Amniotic stem cell (primary cell): Measurements from ENCODE around the gene GAK.

Experiments
- DNase-seq: peaks from one replicate; lab custom pipeline; 2025; lab: John Stamatoyannopoulos, UW

Gene GAK

DNA sequence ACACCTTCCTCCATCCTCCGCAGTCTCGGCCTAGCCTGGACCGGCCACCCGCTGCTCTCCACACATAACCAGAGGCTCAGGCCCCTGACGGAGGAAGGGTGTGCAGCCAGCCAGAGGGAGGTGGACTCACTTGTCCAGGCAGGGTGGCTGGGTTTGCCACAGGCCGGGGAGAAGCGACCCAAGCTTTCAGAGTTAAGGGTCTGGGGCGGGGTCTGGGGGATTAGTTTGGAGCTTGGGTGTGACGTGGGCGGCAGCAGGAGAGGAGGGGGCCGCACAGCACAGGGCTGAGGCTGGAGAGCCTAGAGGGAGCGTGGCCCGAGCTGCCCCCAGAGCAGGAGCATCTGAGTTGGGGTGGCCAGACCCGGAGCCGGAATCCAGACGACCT, 83.8 kb downstream of the GAK start:
- DNase-seq = no peak

DNA sequence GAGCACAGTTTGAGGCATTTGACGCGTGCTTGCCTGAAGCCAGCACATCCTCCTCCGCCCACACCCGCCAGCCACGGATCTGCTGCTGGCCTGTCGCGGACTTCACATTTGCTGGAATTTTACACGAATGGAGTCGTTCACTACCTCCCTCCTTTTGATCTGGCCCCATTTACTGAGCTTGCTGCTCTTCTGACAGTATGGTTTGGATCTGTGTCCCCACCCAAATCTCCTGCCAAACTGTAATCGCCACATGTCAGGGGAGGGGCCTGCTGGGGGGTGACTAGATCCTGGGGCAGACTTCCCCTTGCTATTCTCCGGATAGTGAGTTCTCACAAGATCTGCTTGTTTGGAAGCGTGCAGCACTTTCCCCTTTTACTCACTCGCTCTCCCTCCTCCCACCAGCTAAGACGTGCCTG, 86.3 kb downstream of the GAK start:
- no peak for DNase-seq

GRCh38 chr4:845233-845835, 86.8 kb downstream of the GAK start:
- no peak for DNase-seq

DNA sequence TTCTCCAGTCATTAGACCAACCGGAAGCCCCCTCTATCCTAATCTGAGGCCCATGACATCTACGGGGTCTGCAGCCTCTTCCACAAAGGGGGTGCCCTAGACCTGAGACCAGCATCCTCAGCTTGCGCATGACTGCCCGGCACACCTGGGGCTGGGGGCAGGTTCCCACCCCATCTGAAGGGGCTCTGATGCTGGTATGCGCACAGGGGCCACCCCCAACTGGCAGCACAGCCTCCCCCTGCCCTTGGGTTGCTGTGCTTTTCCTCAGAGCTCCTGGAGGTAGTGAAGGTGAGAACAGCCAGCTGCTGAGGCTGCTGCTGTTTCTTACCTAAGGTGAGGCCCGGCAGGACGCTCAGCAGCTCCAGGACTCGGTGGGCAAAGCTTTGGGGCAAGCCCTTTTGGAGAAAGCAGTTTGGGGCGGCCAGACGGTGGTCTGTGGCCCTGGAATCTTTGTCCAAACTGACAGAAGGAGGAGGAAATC, 87.3 kb downstream of the GAK start:
- no peak for DNase-seq

- DNase-seq = no peak
These were observed 92.3 kb downstream of the GAK start for GRCh38 chr4:839675-840443.

DNA sequence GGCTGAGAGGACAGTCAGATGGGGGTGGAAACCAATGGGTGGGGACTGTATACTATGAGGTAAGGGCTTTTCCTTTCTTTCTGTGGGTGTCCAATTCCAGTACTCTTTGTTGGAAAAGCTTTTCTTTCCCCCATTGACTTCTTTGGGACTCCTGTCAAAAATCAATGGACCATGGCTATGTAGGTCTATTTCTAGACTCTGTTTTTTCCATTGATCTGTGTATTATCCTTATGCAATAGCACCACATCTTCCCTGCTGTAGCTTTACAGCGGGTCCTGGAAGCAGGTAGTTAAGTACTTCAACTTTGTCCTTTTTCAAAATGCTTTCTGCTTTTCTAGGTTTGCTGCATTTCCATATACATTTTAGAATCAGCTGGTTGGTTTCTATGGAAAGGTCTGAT, 94.3 kb downstream of the GAK start:
- no peak for DNase-seq

GRCh38 chr4:836750-837301, 95.3 kb downstream of the GAK start:
- no peak for DNase-seq

DNA sequence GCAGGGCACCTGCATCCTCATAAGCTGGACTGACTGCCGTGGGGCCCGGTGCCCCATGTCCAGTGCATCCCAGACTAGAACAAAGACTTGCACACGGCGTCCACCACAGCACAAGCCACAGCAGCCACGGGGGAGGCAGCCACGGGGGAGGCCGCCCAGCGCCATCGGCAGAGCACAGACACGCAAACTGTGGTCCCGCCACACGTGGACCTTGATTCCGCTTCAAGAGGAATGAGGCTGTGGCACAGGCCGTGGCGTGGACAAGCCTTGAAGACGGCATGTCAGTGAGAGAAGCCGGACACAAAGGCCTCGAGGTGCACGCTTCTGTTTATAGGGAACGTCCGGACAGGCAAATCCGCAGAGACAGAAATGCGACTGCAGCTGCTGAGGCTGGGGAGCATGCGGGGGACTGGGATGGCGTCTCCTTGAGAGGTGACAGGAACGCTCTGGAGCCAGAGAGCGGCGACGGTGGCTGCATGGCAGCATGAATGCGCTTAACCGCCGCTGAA, 96.1 kb downstream of the GAK start:
- DNase-seq = no peak

- DNase-seq = no peak
These were observed 96.7 kb downstream of the GAK start for GRCh38 chr4:835148-836002.

DNA sequence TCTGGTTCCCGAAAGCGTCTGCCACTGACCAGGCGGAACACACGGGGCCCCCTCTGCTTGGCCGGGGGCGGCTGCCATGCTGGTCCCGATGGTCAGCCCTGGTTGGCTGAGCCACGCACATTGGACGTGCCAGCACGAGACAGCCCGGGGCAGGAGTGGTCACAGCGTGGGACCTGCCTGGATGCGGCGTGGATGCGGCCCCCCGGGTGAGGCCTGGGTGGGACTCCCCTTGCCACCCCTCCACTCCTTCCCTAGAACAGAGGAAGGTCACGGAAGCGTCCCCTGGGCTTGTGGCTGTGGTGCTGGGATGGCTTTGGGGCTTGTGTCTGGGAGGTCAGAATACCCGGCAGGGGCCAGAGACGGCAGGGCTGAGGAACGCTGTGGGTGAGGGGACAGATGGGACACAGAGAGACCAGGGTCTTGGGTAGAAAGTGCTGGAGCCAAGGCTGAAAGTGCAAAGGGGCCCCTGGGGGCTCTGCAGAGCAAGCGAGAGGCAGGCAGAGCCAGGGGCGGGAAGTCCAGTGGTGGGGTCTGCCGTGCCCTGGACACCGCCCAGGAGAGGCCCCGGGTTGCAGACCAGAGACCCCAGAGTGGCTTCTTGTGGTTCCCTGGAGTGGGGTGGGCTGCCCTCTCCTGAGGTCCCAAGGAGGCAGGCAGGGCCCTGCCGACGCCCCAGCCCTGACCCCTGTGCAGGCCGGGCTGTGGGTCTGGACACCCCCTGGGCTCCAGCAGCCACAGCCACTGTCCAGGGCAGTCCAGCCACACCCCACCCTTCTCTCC, 97.6 kb downstream of the GAK start:
- no peak for DNase-seq

DNA sequence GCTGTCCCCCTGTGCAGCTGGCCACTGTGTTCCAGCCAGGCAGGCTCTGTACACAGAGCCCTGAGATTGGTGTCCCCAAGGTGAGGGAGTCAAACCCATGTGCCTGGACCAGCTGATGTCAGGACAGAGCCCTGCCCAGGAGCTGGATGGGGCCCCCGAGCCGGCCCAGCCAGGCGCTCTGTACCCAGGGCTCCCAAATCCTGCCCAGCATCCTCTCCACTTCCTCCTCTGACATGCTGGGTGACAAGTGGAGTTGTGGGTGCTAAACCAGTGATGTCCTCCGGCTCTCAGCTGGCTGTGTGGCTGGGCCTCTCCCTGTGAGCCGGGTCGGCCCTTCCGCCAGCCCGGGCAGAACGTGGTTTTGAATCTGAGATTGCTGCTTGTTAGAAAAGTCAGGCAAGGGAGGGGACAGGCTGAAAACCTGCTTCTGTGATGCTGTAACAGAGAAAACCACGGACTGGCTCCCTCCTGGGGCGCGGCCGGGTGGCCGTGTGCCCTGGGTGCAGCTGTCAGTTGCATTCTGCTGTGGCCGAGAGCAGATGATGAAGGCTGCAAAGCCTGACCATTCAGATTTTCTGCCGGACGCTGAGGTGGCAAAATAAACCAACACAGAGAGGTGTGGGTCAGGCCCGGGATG, 98.3 kb downstream of the GAK start:
- DNase-seq = no peak

GRCh38 chr4:833156-833555, 99.0 kb downstream of the GAK start:
- no peak for DNase-seq

DNA sequence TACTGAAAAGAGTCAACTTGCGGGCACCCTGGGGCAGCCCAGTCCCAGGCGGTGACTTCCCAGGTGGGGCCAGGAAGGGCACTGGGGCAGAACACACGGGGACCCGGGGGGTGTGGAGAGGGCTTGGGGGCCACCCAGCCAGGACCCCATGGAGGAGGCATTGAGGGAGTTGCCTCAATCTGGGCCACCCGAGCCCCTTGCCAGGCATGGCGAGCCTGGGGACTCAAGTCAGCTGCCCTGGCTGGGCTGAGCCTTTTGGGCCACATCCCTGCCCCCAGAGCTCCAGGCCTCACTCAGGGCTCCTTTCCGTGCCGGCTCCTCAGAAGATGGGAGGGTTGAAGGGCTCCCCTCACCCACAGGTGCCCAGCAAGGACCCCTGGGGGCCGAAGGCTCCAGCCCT, 99.6 kb downstream of the GAK start:
- DNase-seq = no peak

DNA sequence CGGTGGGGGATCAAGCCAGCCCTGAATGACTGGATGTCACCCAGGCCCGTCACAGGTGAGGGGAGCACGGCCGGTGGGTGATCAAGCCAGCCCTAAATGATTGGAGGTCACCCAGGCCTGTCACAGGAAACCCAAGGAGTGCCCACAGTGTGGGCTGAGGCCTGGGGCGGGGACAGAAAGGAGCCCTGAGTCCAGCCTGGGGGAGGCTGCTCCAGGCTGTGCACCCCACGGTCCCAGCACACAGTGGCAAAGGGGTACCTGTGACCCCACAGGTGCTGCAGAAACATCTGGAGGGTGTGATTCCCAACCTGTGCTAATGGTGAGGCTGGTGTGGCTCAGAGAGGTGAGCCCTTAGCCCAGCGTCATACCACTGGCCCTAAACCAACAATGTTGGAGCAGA, 100.0 kb downstream of the GAK start:
- DNase-seq = no peak

- DNase-seq = no peak
These were observed 100.7 kb downstream of the GAK start for GRCh38 chr4:831483-831805.

- no peak for DNase-seq
These were observed 101.3 kb downstream of the GAK start for GRCh38 chr4:830601-831482.

GRCh38 chr4:829761-830600, 102.1 kb downstream of the GAK start:
- no peak for DNase-seq

DNA sequence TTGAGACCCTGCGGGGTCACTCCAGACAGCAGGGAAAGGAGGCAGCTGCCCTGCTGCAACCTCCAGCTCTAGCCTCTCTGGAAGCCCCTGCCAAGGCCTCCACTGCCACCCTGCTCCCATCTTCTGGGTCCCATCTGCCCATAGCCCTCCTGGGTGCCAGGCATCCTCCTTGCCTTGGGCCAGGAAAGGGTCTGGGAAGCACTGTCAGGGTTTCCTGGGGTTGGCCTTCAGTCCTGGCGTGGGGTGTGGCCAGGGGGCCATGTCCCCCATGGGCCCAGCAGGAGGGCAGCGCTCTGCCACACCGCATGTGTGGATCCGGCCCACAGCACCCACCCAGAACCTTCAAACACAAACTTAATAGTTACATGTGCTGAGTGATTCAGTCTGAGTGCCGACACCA, 102.8 kb downstream of the GAK start:
- DNase-seq = no peak

DNA sequence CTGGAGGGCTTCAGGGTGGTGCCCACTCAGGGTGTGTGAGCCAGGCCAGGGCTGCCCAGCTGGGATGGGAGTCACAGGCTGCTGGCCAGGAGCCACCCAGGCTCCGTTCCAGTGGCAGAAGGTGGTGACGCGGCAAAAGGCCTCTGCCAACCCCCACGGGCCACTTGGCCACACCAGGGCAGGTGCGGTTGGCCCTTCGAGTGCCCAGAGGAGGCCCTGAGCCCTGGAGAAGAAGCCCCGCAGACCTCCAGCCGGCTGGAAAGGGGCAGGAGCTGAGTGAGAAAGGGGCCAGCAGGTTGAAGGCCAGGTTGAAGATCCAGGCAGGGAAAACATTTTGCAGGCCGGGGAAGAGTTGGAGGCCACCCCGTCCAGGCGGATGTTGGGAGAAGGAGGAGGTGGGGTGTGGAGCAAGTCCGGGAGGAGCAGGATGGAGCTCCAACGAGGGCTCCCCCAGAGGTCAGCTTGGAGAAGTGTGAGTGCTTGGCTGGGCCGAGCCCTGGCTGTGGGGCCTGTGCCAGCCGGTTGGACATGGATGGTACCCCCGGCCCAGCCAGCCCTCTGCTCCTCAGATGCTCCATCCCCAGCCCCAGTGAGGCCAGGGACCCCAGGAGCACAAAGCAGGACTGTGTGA, 103.4 kb downstream of the GAK start:
- DNase-seq = no peak
